Measurements from ENCODE around the gene DTD1. TPM values are rescaled to one million over a fixed set of nuclear protein-coding genes. Genes with fewer than 3 reads are reported as not detected.
A peak's percentile ranks its signal among the peaks of the same experiment; 100 is the strongest.

DTD1 gene
- total and polyA plus RNA-seq, 2 of the 13 experiments (the other 11 are each of a cell fraction or from before 2014, with no cell fraction given), result 41.2 to 79.3 TPM

DNA sequence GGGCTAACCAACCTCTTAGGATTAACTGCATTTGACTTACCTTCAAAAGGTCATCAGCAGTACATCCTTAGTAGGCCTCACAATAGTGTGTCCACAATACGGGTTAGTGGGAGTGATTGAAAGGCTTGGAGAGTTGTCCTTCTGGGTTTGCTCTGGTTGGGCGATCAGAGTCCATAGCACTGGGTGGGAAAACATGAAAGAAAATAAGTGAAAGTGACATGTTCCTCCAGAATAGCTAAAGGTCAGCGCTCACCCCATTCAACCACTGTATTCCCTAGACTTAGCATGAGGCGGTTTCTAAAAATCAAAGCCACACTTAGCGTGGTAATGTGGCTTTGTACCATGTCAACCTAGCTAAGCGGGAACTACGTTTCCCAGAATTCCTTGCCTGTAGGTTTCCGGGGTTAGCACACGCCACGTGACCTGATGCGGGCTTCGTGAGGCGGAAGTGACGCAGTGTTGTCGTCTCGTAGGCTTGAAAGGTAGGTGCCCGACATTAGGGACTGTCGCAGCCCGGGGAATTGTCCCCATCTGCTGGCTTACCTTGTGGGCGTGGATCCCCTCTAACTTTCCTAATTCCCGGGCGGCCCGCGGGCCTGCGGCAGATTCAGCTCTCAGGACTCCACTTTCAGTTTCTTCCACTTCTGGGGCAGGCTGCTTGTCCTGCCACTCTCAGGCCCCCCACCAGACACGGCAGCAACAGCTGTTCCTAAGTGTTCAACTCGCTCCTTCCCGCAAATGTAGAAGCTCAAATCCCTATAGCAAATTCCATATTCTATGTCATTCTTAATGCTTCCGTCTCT, 206.0 kb downstream of the DTD1 start (continued):
- TF ChIP-seq RXRB (CRISPR knock-in tag; IDR thresholded peaks at IDR 0.05; ENCODE audit: borderline replicate concordance) (peak; percentile 60), TBX2 (CRISPR knock-in tag; IDR thresholded peaks at IDR 0.05; ENCODE audit: borderline replicate concordance) (peak; percentile 87), ZMYM2 (CRISPR knock-in tag; IDR thresholded peaks at IDR 0.05) (no peak), ZFP62 (CRISPR knock-in tag; IDR thresholded peaks at IDR 0.05) (no peak), ZNF253 (CRISPR knock-in tag; IDR thresholded peaks at IDR 0.05; ENCODE audit: borderline replicate concordance) (no peak), ARNT (IDR thresholded peaks at IDR 0.05) (no peak), ZNF546 (CRISPR knock-in tag; conservative IDR thresholded peaks at IDR 0.05) (no peak), ZNF616 (CRISPR knock-in tag; IDR thresholded peaks at IDR 0.05; ENCODE audit: low read depth) (no peak), ZNF678 (CRISPR knock-in tag; IDR thresholded peaks at IDR 0.05) (peak; percentile 96)
- TF ChIP-seq, protein P1, sequence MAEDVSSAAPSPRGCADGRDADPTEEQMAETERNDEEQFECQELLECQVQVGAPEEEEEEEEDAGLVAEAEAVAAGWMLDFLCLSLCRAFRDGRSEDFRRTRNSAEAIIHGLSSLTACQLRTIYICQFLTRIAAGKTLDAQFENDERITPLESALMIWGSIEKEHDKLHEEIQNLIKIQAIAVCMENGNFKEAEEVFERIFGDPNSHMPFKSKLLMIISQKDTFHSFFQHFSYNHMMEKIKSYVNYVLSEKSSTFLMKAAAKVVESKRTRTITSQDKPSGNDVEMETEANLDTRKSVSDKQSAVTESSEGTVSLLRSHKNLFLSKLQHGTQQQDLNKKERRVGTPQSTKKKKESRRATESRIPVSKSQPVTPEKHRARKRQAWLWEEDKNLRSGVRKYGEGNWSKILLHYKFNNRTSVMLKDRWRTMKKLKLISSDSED (CRISPR knock-in tag; IDR thresholded peaks at IDR 0.05), result 0 out of 2 replicates have a peak, but pooled peaks have one; percentile 41
- TF ChIP-seq, protein P2, sequence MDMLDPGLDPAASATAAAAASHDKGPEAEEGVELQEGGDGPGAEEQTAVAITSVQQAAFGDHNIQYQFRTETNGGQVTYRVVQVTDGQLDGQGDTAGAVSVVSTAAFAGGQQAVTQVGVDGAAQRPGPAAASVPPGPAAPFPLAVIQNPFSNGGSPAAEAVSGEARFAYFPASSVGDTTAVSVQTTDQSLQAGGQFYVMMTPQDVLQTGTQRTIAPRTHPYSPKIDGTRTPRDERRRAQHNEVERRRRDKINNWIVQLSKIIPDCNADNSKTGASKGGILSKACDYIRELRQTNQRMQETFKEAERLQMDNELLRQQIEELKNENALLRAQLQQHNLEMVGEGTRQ (IDR thresholded peaks at IDR 0.05; ENCODE audit: low read depth, low read length), result peak; percentile 99
- TF ChIP-seq, protein P2 (CRISPR knock-in tag; IDR thresholded peaks at IDR 0.05; ENCODE audit: borderline replicate concordance), result peak; percentile 100
- TF ChIP-seq, protein P3, sequence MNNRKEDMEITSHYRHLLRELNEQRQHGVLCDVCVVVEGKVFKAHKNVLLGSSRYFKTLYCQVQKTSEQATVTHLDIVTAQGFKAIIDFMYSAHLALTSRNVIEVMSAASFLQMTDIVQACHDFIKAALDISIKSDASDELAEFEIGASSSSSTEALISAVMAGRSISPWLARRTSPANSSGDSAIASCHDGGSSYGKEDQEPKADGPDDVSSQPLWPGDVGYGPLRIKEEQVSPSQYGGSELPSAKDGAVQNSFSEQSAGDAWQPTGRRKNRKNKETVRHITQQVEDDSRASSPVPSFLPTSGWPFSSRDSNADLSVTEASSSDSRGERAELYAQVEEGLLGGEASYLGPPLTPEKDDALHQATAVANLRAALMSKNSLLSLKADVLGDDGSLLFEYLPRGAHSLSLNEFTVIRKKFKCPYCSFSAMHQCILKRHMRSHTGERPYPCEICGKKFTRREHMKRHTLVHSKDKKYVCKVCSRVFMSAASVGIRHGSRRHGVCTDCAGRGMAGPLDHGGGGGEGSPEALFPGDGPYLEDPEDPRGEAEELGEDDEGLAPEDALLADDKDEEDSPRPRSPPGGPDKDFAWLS (CRISPR knock-in tag; IDR thresholded peaks at IDR 0.05; ENCODE audit: borderline replicate concordance), result no peak
- TF ChIP-seq, protein P4, sequence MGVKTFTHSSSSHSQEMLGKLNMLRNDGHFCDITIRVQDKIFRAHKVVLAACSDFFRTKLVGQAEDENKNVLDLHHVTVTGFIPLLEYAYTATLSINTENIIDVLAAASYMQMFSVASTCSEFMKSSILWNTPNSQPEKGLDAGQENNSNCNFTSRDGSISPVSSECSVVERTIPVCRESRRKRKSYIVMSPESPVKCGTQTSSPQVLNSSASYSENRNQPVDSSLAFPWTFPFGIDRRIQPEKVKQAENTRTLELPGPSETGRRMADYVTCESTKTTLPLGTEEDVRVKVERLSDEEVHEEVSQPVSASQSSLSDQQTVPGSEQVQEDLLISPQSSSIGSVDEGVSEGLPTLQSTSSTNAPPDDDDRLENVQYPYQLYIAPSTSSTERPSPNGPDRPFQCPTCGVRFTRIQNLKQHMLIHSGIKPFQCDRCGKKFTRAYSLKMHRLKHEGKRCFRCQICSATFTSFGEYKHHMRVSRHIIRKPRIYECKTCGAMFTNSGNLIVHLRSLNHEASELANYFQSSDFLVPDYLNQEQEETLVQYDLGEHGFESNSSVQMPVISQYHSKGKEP (CRISPR knock-in tag; IDR thresholded peaks at IDR 0.05), result peak; percentile 88; the same call in 1 of the 2 replicates
- TF ChIP-seq, protein P5, sequence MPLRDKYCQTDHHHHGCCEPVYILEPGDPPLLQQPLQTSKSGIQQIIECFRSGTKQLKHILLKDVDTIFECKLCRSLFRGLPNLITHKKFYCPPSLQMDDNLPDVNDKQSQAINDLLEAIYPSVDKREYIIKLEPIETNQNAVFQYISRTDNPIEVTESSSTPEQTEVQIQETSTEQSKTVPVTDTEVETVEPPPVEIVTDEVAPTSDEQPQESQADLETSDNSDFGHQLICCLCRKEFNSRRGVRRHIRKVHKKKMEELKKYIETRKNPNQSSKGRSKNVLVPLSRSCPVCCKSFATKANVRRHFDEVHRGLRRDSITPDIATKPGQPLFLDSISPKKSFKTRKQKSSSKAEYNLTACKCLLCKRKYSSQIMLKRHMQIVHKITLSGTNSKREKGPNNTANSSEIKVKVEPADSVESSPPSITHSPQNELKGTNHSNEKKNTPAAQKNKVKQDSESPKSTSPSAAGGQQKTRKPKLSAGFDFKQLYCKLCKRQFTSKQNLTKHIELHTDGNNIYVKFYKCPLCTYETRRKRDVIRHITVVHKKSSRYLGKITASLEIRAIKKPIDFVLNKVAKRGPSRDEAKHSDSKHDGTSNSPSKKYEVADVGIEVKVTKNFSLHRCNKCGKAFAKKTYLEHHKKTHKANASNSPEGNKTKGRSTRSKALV (CRISPR knock-in tag; IDR thresholded peaks at IDR 0.05), result no peak
- TF ChIP-seq, protein P6, sequence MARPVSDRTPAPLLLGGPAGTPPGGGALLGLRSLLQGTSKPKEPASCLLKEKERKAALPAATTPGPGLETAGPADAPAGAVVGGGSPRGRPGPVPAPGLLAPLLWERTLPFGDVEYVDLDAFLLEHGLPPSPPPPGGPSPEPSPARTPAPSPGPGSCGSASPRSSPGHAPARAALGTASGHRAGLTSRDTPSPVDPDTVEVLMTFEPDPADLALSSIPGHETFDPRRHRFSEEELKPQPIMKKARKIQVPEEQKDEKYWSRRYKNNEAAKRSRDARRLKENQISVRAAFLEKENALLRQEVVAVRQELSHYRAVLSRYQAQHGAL (CRISPR knock-in tag; IDR thresholded peaks at IDR 0.05; ENCODE audit: not compliant biosample characterization), result peak; percentile 75
